ENCODE measurements around the gene KHNYN.

The KHNYN gene

DNA sequence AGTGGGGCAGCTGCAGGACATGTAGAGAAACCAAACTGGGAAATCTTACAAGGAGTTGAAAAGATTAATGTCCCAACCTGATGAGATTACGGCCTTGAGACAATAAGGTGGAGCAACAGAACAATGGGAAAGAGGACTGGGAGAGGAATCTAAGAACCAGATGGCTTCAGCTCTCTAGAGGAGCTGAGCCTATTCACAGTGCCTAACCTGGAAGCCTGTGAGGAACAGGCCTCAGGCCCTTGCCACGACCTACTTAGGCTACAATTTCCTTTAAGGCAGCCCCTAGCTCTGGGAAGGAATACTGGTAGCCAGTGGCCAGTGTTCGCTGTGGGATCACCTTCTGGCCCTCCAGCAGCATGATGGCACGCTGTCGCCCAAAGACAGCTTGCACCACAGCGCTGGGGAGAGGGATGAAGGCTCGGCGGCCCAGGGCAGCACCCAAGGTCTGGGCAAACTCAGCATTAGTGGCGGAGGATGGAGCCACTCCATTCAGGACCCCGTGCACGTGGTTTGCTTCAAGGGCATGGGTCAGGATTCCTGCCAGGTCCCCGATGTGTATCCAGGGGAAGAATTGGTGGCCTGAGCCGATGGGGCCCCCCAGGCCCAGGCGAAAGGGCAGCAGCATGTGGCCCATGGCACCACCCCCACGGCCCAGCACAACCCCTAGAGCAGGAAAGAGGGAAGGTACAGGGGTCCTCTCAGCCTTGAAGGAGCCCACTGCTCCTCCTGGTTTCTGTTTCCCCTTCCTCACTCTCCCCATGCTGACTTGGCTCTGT lies 10.3 kb downstream of the KHNYN start:
- TF ChIP-seq, protein P1, sequence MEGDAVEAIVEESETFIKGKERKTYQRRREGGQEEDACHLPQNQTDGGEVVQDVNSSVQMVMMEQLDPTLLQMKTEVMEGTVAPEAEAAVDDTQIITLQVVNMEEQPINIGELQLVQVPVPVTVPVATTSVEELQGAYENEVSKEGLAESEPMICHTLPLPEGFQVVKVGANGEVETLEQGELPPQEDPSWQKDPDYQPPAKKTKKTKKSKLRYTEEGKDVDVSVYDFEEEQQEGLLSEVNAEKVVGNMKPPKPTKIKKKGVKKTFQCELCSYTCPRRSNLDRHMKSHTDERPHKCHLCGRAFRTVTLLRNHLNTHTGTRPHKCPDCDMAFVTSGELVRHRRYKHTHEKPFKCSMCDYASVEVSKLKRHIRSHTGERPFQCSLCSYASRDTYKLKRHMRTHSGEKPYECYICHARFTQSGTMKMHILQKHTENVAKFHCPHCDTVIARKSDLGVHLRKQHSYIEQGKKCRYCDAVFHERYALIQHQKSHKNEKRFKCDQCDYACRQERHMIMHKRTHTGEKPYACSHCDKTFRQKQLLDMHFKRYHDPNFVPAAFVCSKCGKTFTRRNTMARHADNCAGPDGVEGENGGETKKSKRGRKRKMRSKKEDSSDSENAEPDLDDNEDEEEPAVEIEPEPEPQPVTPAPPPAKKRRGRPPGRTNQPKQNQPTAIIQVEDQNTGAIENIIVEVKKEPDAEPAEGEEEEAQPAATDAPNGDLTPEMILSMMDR (IDR thresholded peaks at IDR 0.05) = no peak

- TF ChIP-seq, protein P1 (IDR thresholded peaks at IDR 0.05) = no peak
Observed at GRCh38 chr14:24440606-24441399, 11.0 kb downstream of the KHNYN start.

GRCh38 chr14:24441485-24441884 lies 11.7 kb downstream of the KHNYN start:
- TF ChIP-seq, protein P1 (IDR thresholded peaks at IDR 0.05) = no peak

DNA sequence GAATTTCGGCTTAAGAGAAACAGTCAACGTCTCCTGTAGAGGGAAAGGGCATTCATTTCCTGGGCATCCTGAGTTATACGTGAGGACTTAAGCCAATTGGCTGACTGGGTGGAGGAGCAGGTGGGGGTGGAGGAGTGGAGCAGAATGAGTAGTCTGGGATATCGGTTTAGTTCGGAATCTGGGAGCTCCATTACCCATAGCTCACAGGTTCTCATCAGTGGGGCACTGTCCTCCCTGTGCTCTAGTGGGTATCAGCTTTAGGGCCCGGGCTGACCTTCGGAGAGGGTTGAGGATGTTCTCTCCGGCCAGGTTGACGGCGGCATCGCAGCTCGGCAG lies 12.1 kb downstream of the KHNYN start:
- TF ChIP-seq, protein P1 (IDR thresholded peaks at IDR 0.05) = no peak

DNA sequence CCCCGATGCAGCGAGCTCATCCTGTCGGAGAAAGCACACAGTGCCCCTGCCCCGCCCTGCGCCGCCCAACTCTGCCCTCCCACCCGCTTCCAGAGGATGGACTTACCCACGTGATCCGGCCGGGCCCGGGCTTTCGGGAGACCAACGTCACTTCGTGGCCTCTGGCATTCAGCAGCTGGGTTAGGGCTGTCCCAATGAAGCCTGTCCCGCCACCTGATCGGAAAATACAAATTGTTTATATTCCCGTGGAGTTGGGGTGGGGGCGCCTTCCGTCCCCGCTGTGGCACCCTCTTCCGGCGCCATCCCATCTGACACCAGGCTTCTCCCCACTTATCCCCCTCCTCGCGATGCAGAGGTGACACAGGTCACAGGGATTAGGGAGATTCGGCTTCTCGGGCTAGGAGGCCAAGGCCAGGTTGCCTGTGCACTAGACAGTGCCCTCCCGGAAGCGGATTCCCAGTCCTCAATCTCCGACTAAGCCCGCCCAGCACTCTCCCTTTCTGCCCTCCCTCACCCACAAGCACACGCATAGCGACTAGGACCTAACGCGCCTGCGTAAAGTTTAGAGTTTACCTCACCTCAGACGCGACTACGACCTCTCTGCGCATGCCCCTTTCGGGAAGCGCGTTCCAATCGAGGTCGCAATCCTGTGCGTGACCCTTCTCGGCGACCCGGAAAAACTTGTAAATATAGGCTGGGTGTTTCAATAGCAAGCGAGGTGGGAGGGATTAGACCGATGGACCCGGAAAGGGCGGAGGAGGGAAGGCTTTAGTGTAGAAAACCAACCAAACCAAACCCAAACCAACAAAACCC lies 12.7 kb downstream of the KHNYN start, which contains the start of gene SDR39U1:
SDR39U1 (minus strand) TSS at position 537 of the 813 bp plus-strand sequence; CDS start at position 530, 7 bp downstream.
- TF ChIP-seq, protein P1 (IDR thresholded peaks at IDR 0.05) = no peak

- TF ChIP-seq, protein P1 (IDR thresholded peaks at IDR 0.05) = no peak
Observed at GRCh38 chr14:24443053-24443665, 13.4 kb downstream of the KHNYN start.

DNA sequence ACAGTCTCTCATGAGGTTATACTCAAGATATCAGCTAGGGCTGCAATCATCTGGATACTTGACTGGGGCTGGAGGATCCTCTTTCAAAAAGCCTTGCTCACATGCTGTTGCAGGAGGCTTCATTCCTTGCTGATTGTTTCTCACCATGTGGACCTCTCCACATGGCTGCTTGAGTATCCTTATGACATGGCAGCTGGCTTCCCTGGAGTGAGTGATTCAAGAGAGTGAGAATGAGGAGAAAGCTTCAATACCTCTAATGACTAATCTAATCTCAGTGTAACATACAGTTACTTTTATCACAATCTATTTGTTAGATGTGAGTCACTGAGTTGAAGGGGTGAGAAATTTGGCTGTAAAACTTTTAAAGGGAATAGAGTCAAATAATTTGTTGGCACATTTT lies 27.2 kb downstream of the KHNYN start:
- TF ChIP-seq, protein P1 (IDR thresholded peaks at IDR 0.05) = no peak

All from LNCAP (cell line).